ENCODE measurements around the gene CHD9. TPM values are rescaled to one million over a fixed set of nuclear protein-coding genes. Genes with fewer than 3 reads are reported as not detected.

Gene CHD9
- total and polyA plus RNA-seq, 9 of the 15 experiments (the other 6 are each of a cell fraction or from before 2014, with no cell fraction given) = 29.0 to 69.3 (median 40.6) TPM

DNA sequence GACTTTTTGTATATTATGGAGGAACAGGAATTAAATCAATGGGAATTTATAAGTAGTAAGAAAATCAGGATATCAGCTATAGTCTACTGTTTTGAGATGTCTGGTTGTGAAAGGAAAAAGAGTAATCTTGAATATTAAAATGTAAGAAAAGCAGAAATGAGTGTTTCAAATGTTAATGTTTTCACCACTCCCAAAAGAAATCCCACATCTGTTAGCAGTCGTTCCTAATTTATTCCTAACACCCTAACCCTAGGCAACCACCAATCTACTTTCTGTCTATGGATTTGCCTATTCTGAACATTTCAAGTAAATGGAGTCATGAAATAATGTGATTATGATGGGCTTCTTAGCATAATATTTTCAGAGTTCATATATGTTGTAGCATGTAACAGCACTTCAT, 133.0 kb downstream of the CHD9 start:
- in situ Hi-C loops (cut with MboI) = no loop called here
- Histone ChIP-seq H3K79me2 (ENCODE audit: control insufficient read depth, insufficient read depth, low read length) (peaks cover 26% of the 10 kb centered on the region; the same call in 2 of the 3 replicates), H3K9me1 (ENCODE audit: control insufficient read depth, insufficient read depth, low read length) (no peaks in the 10 kb centered on the region), H3K9ac (ENCODE audit: insufficient read depth in 1 of 2, low read depth in 2 of 2, low read length in 2 of 2) (no peak overlapping the region), H3K36me3 (ENCODE audit: control insufficient read depth, insufficient read depth, low read length) (peaks cover 9% of the 10 kb centered on the region; the same call in 2 of the 3 replicates), H3K27ac (ENCODE audit: extremely low read depth, low read depth, low read length) (no peak overlapping the region), H4K20me1 (replicated peaks; ENCODE audit: control insufficient read depth, insufficient read depth, low read length) (no peaks in the 10 kb centered on the region), H3K9me3 (replicated peaks; ENCODE audit: control insufficient read depth, insufficient read depth, low read depth, low read length) (peaks cover 5% of the 10 kb centered on the region), H2AFZ (ENCODE audit: low read depth, low read length) (no peak overlapping the region), H3K27me3 (ENCODE audit: control insufficient read depth in 2 of 2, insufficient read depth in 2 of 2, low read length in 2 of 2) (no peaks in the 10 kb centered on the region), H3K4me3 (no peak overlapping the region), H3K4me2 (ENCODE audit: insufficient read depth, low read length) (no peak overlapping the region), H3K4me1 (replicated peaks in 1 of 2; ENCODE audit: control insufficient read depth in 2 of 2, insufficient read depth in 2 of 2, low read length in 2 of 2) (no peaks in the 10 kb centered on the region)
- TF ChIP-seq CREBBP (IDR thresholded peaks at IDR 0.05; ENCODE audit: low read depth, low read length) (no peak), TAL1 (IDR thresholded peaks at IDR 0.05) (no peak), HMBOX1 (IDR thresholded peaks at IDR 0.05) (no peak), TEAD1 (CRISPR knock-in tag; IDR thresholded peaks at IDR 0.05) (no peak), SUPT5H (IDR thresholded peaks at IDR 0.05) (no peak), ZNF589 (CRISPR knock-in tag; IDR thresholded peaks at IDR 0.05; ENCODE audit: low read depth) (no peak), ZKSCAN8 (CRISPR knock-in tag; IDR thresholded peaks at IDR 0.05) (no peak), TCFL5 (CRISPR knock-in tag; conservative IDR thresholded peaks at IDR 0.05) (no peak), ZSCAN32 (CRISPR knock-in tag; IDR thresholded peaks at IDR 0.05) (no peak), RBM25 (IDR thresholded peaks at IDR 0.05; ENCODE audit: low read depth, low read length, severe bottlenecking) (no peak), ZBED1 (IDR thresholded peaks at IDR 0.05) (no peak), ZKSCAN3 (CRISPR knock-in tag; IDR thresholded peaks at IDR 0.05) (no peak), RERE (CRISPR knock-in tag; IDR thresholded peaks at IDR 0.05; ENCODE audit: borderline replicate concordance) (no peak), NEUROD1 (IDR thresholded peaks at IDR 0.05; ENCODE audit: borderline replicate concordance, low read depth, low read length, partially characterized antibody) (no peak), CC2D1A (IDR thresholded peaks at IDR 0.05) (no peak), ZNF77 (CRISPR knock-in tag; IDR thresholded peaks at IDR 0.05) (no peak), ESRRB (CRISPR knock-in tag; IDR thresholded peaks at IDR 0.05; ENCODE audit: borderline replicate concordance) (no peak)
- DNase-seq (ENCODE audit: extremely low read depth in 1 of 4, low spot score in 3 of 4) = no peak
- intact Hi-C loops (cut with micrococcal nuclease) = no loop called here
- no peak for FAIRE-seq
- POLR2A ChIA-PET = no interaction called here
- CTCF ChIA-PET (ENCODE audit: low intra/inter-chr PET ratio) = no interaction called here
- no peak for ATAC-seq
- WGBS (ENCODE audit: insufficient coverage, low coverage, missing lambda C conversion rate) = 67% methylated on average over 1 of the region's 1 CpG
- BruUV-seq (replicated peaks) = no TSS peak
